ENCODE data around the gene MTIF3.
"Not testable (repeated sequence)": the region's sequence is repeated elsewhere in the genome, so short reads cannot be mapped to it uniquely, and the experiment has no call there.

Gene MTIF3

DNA sequence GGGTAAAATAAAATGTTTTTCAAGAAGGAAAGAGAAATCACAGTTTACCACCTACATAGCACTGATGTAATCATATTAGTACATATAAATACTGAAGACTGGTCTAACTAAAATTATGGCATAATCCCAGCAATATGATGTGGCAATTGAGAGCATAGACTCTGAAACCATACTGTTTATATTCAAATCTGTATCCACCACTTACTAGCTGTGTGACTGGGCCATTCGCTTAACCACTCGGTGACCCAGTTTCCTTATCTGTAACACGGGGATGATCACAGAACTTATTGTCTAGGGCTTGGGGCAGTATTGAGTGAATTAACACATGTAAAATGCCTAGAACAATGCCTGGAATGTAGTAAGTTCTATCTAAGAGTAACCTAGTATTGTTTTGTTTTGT, 39.0 kb downstream of the MTIF3 start:
- no peak for DNase-seq (ENCODE audit: low spot score)

DNA sequence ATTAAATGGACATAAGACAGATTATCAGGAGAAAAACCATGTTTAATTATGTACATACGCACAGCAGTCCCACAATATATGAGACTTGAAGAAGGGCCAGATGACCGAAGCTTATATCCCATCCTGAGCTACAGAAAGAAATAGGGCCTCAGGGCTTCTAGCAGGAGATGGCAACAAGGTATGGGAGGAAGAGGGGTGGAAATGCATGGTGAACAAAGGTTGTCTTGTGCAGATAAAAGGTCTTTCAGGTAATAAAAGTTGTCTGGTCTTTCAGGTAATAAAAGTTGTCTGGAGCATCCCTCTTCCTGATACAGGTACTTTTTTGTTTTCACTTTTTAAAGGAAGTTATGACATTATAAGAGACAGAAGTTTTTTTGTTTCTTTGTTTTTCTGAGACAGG, 41.4 kb downstream of the MTIF3 start:
- no peak for DNase-seq (ENCODE audit: low spot score)

DNA sequence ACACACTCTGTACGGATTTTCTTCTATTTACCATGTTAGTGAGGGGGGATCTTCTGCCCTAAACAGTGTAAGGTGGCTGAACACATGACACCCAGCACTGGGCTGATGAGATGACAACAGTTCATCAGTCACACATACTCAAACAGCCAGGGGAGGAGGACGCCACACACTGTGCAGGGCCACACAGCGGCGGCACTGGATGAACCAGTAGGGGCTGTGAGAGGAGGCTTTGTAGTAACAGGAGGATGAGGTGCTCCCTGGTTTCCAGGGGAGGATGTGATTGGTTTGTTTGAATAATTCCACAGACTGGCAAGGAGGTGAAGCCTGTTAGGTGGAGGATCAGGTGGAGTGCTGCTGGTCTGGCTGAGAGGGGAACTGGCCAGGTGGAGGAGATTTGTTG, 42.3 kb downstream of the MTIF3 start:
- DNase-seq (ENCODE audit: low spot score): no peak

GRCh38 chr13:27406178-27406939, 44.0 kb downstream of the MTIF3 start:
- peak; percentile 67 for DNase-seq (ENCODE audit: low spot score)

DNA sequence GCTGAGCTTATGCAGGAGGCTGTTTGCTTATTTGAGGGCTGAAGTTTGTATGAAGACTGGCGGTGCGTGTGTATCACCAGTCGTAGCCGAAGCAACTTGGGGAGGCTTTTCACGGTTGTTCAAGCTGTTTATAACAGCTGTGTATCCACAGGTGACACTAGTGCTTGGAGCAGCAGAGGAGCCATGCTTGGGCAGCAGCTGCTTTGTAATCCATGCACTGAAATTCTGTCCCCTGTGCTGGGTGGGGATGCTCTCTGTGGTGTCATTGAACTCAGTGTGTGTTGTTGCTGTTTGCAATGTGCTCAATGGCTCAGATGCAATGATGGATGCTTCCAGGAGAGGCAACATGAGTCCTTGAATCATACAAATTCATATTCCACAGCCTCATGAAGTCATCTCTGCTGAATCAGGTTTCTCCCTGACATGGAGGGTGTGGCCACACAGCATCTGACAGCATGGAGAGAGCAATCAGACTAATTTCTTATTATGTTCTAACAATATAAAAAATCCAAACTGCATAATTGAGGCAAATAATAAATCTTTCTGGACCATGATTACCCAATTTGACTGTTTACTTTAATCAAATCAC, 44.7 kb downstream of the MTIF3 start:
- no peak for DNase-seq (ENCODE audit: low spot score)

- no peak for DNase-seq (ENCODE audit: low spot score)
Observed at GRCh38 chr13:27404680-27405079, 45.7 kb downstream of the MTIF3 start.

- no peak for DNase-seq (ENCODE audit: low spot score)
Observed at GRCh38 chr13:27403727-27404385, 46.5 kb downstream of the MTIF3 start.

DNA sequence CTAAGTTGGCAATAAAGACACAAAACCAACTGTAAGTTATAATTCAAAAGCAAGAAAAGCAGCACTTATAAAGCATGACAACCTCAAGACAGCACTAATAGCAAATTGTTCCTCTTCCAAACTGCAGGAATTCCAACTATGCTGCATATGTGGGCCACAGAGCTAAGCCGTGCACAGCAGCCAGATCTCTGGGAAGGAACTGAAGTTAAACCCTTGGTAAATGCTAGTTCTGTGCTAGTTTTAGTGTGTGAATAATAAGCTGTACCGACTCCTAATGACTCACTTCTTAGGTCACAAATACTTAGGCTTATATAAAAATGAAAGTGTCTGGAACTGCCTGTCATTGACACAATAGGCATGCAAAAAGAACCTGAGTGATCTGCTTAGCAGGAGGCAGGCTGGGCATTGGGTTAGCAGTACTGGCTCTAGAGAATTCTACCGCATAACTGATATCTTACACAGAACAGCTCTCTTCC, 47.1 kb downstream of the MTIF3 start:
- DNase-seq (ENCODE audit: low spot score): no peak

DNA sequence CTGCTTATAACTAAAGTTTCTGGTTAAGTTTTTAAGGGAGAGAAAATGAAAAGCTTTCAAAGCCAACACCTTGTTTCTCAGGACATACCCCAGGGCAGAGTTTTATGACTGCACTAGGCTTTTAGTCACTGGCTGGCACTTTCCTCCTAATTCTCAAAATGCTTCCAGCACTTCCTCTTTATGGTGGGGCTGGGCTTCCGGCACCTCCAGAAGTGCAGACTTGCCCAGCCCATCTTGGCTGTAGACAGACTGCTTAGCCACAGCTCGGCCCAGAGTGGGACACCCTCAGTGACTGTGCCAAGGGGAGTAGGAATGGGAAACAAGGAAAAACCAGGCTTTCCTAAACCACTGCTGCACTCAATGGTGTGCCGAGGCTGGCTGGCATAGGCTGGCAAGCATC, 49.2 kb downstream of the MTIF3 start:
- no peak for DNase-seq (ENCODE audit: low spot score)

DNA sequence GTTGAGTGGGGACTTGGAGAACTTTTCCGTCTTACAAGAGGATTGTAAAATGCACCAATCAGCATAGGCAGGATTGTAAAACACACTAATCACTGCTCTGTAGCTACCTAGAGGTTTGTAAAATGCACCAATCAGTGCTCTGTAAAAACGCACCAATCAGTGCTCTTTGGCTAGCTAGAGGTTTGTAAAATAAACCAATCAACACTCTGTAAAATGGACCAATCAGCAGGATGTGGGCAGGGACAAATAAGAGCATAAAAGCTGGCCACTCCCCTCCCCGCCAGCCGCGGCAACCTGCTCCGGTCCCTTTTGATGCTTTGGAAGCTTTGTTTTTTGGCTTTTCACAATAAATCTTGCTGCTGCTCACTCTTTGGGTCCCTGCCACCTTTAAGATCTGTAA, 50.0 kb downstream of the MTIF3 start:
- DNase-seq (ENCODE audit: low spot score): not testable (repeated sequence)

GRCh38 chr13:27398360-27398759, 52.0 kb downstream of the MTIF3 start:
- DNase-seq (ENCODE audit: low spot score): no peak

GRCh38 chr13:27396252-27396846, 54.0 kb downstream of the MTIF3 start:
- no peak for DNase-seq (ENCODE audit: low spot score)

GRCh38 chr13:27395007-27395510, 55.3 kb downstream of the MTIF3 start:
- no peak for DNase-seq (ENCODE audit: low spot score)

- DNase-seq (ENCODE audit: low spot score): no peak
Observed at GRCh38 chr13:27393101-27393500, 57.3 kb downstream of the MTIF3 start.

DNA sequence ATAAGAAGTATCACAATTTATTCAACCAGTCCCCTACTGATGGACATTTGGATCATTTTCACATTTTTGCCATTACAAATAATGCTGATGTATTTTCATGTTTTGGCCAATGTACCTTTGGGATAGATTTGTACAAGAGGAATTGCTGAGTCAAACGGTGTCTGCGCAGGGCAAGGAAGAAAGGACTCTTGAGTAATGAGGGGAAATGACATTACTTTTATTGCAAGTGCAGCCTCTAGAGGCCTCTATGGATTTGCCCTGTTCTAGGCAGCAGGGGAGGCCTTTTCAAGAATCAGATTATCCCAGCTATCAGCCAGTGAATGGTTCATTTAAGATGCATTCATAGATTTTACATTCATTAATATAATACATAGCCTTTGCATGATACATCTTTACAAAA, 58.9 kb downstream of the MTIF3 start:
- no peak for DNase-seq (ENCODE audit: low spot score)

DNA sequence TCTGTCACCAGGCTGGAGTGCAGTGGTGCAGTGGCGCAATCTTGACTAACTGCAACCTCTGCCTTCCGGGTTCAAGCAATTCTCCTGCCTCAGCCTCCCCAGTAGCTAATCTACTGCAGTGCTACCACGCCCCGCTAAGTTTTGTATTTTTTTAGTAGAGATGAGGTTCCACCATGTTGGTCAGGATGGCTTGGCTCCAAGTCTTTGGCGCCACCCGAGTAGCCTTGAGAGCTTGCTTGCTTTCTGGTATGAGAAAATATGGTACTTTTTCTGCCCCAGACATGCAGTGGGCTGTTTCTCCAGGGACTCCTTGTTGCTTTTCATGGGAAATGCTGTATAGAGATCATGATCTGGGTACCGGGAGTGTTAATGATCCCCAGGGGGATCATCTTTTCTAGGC, 60.5 kb downstream of the MTIF3 start:
- DNase-seq (ENCODE audit: low spot score): no peak

- no peak for DNase-seq (ENCODE audit: low spot score)
Observed at GRCh38 chr13:27388241-27388640, 62.1 kb downstream of the MTIF3 start.
